OCI-LY7 (cell line): ENCODE data around the gene MTHFS. TPM values are rescaled to one million over a fixed set of nuclear protein-coding genes. Genes with fewer than 3 reads are reported as not detected.

Experiments
- BruUV-seq: library from RNA; stranded (reverse); fragments of 400-500 nt; replicated peaks from 2 replicates; lab custom pipeline; 2021; lab: Mats Ljungman, UMichigan
- CTCF ChIA-PET: fragments of 300-600 bp; sonication (Branson Sonifier 250); formaldehyde crosslinking; loops from one replicate; lab custom pipeline; 2022; ENCODE audit warnings: antibody characterized with exemption; ENCODE audit not compliant: unreplicated experiment; lab: Charles Lee
- POLR2A ChIA-PET: fragments of 300-600 bp; sonication (Branson Sonifier 250); formaldehyde crosslinking; loops from one replicate; lab custom pipeline; 2022; ENCODE audit warnings: antibody characterized with exemption; lab: Charles Lee
- DNase-seq: peaks from one replicate; pipeline ENCODE4 v3.0.0-alpha.2; 2015; ENCODE audit warnings: low spot score
- H2AFZ ChIP-seq: fragments of 200-600 bp; sonication (generic), shearing (Covaris generic); 2 replicates; pipeline ENCODE4 v1.6.1; 2014; ENCODE audit warnings: mild to moderate bottlenecking, antibody characterized with exemption, low read length, moderate library complexity
- H3K27ac ChIP-seq: fragments of 200-600 bp; sonication (generic); 2 replicates; pipeline ENCODE4 v1.5.1; 2014; ENCODE audit warnings: mixed run types, low read depth, mild to moderate bottlenecking, moderate library complexity, low read length, inconsistent platforms; ENCODE audit not compliant: poor library complexity, severe bottlenecking
- H3K36me3 ChIP-seq: fragments of 200-600 bp; sonication (generic); 2 replicates; pipeline ENCODE4 v1.6.1; 2014; ENCODE audit warnings: mild to moderate bottlenecking, antibody characterized with exemption, low read length, moderate library complexity, mixed read lengths; ENCODE audit not compliant: insufficient read depth
- H3K4me1 ChIP-seq: fragments of 200-600 bp; sonication (generic); 2 replicates; pipeline ENCODE4 v1.5.1; 2014; ENCODE audit warnings: mild to moderate bottlenecking, low read length; ENCODE audit not compliant: insufficient read depth, poor library complexity, severe bottlenecking
- H3K4me2 ChIP-seq: fragments of 200-600 bp; sonication (generic); 2 replicates; pipeline ENCODE4 v1.6.1; 2014; ENCODE audit warnings: mild to moderate bottlenecking, low read length
- H3K4me3 ChIP-seq: fragments of 200-600 bp; sonication (generic); 2 replicates; pipeline ENCODE4 v1.5.1; 2014; ENCODE audit warnings: mild to moderate bottlenecking, low read depth, low read length; ENCODE audit not compliant: poor library complexity, severe bottlenecking
- H3K79me2 ChIP-seq: fragments of 200-600 bp; sonication (generic); 2 replicates; pipeline ENCODE4 v1.6.1; 2016; ENCODE audit warnings: low read depth, mild to moderate bottlenecking, low read length, moderate library complexity, mixed read lengths; ENCODE audit not compliant: insufficient read depth
- H3K9me2 ChIP-seq: fragments of 200-600 bp; sonication (generic); 2 replicates; pipeline ENCODE4 v1.6.1; 2016; ENCODE audit warnings: mild to moderate bottlenecking, low read length, mixed read lengths; ENCODE audit not compliant: insufficient read depth
- H3K9me3 ChIP-seq: fragments of 200-600 bp; sonication (generic); 2 replicates; pipeline ENCODE4 v1.6.1; 2014; ENCODE audit warnings: mild to moderate bottlenecking, mixed run types, low read length, mixed read lengths
- H4K20me1 ChIP-seq: fragments of 200-600 bp; sonication (generic); 2 replicates; pipeline ENCODE4 v1.6.1; 2014; ENCODE audit warnings: mild to moderate bottlenecking, antibody characterized with exemption, low read length, moderate library complexity, mixed read lengths; ENCODE audit not compliant: insufficient read depth
- CTCF ChIP-seq: fragments of 200-600 bp; sonication (generic); conservative IDR thresholded peaks from 2 replicates; pipeline ENCODE4 v1.5.1; 2014; ENCODE audit warnings: mild to moderate bottlenecking, antibody characterized with exemption, low read length, moderate library complexity, mixed read lengths
- EZH2phosphoT487 ChIP-seq: fragments of 200-600 bp; sonication (generic); IDR thresholded peaks from 2 replicates; pipeline ENCODE4 v1.6.1; 2018; ENCODE audit warnings: low read depth, borderline replicate concordance, mild to moderate bottlenecking, mixed run types, antibody characterized with exemption, low read length, moderate library complexity, mixed read lengths
- intact Hi-C: fragments of 100-400 bp; cut with micrococcal nuclease; formaldehyde crosslinking; loops from one replicate; pipeline ENCODE4 v1.10.0; 2022; ENCODE audit not compliant: unreplicated experiment
- small RNA-seq: library from RNA; depleted of rRNA; stranded (forward); fragments of <200 nt; gene quantifications from one replicate; pipeline ENCODE3, GENCODE V24; 2014
- total RNA-seq, 2 experiments: library from RNA; depleted of rRNA in 1 of 2; stranded (reverse); fragments of >200 nt in 1 of 2; shearing (Covaris generic) in 1 of 2; gene quantifications; 2 replicates each; pipeline ENCODE4 v1.2.3, GENCODE V29; 2014 to 2022

MTHFS gene
- total RNA-seq, 2 experiments from 2014 or later = 12.4 to 32.3 TPM

- H3K4me2 ChIP-seq = no peak overlapping the region
- CTCF ChIA-PET = no interaction called here
- POLR2A ChIA-PET = interaction anchor here (1.0 kb wide), 1 partner anchor 8 kb away, joined by 3 read pairs; no protein-coding TSS in a partner anchor
Observed at GRCh38 chr15:79798311-79798710, 98.5 kb downstream of the MTHFS start.

More at GRCh38 chr15:79798311-79798710, 98.5 kb downstream of the MTHFS start:
- Histone ChIP-seq H3K4me1 (no peaks in the 10 kb centered on the region), H3K27ac (no peak overlapping the region), H3K9me2 (no peaks in the 10 kb centered on the region), H3K36me3 (no peaks in the 10 kb centered on the region), H3K79me2 (no peaks in the 10 kb centered on the region), H2AFZ (no peak overlapping the region), H3K4me3 (no peak overlapping the region), H4K20me1 (no peaks in the 10 kb centered on the region), H3K9me3 (no peaks in the 10 kb centered on the region)
- no peak for DNase-seq
- no TSS peak for BruUV-seq
- TF ChIP-seq EZH2phosphoT487 (no peak), CTCF (no peak)
- intact Hi-C loops = no loop called here

Small RNA genes within 50 kb of the gene (small RNA-seq; reads per million reads assigned to genes)
- not detected for gene RNU6-667P

Other genes starting within 250 kb of the MTHFS start
- 0.85 and 2.2 TPM in 2 replicates for gene BCL2A1, start 74.2 kb upstream of the MTHFS start, total RNA-seq (2014; rRNA removed; shearing (Covaris generic))
- 2.3 and 4.5 TPM in 2 replicates for gene BCL2A1, start 74.2 kb upstream of the MTHFS start, total RNA-seq (2022)
- 111 and 122 TPM in 2 replicates for gene ZFAND6, start 162.7 kb upstream of the MTHFS start, total RNA-seq (2014; rRNA removed; shearing (Covaris generic))
- gene ZFAND6, start 162.7 kb upstream of the MTHFS start, total RNA-seq (2022) = 86.2 and 97.8 TPM in 2 replicates